Heart right ventricle (tissue), 16 donors: Measurements from ENCODE around the gene AQP11. TPM values are rescaled to one million over a fixed set of nuclear protein-coding genes. Genes with fewer than 3 reads are reported as not detected.

Source experiments
- ATAC-seq, 8 donors: fragments of 200-7000 bp; cut with Tn5 transposase; one replicate each; pipeline ENCODE4 v1.9.1; 2020; ENCODE audit warnings: mild to moderate bottlenecking in 8 of 8, moderate library complexity in 8 of 8, moderate number of reproducible peaks in 1 of 8
- DNase-seq, 2 donors: peaks; one replicate each; pipeline ENCODE4 v3.0.0-alpha.2; 2020
- H3K27ac ChIP-seq, 10 donors: fragments of 200-600 bp; sonication (generic) in 2 of 10; one replicate each; pipeline versions ENCODE4 v1.5.0 to v1.8.0; 2020 to 2022; ENCODE audit warnings: mild to moderate bottlenecking in 3 of 10
- H3K27me3 ChIP-seq, 7 donors: fragments of 200-600 bp; one replicate each; pipeline ENCODE4 v1.8.0; 2021 to 2022; ENCODE audit warnings: mild to moderate bottlenecking in 2 of 7
- H3K36me3 ChIP-seq, 9 donors: fragments of 200-600 bp; sonication (generic) in 1 of 9; one replicate each; pipeline versions ENCODE4 v1.5.0 to v1.8.0; 2020 to 2022; ENCODE audit warnings: mild to moderate bottlenecking in 2 of 9
- H3K4me1 ChIP-seq, 9 donors: fragments of 200-600 bp; sonication (generic) in 1 of 9; one replicate each; pipeline versions ENCODE4 v1.5.0 to v1.8.0; 2020 to 2022; ENCODE audit warnings: mild to moderate bottlenecking in 4 of 9
- H3K4me3 ChIP-seq, 10 donors: fragments of 200-600 bp; sonication (generic) in 2 of 10; one replicate each; pipeline versions ENCODE4 v1.5.0 to v1.8.0; 2020 to 2022; ENCODE audit warnings: mild to moderate bottlenecking in 7 of 10, moderate library complexity in 2 of 10
- H3K9me3 ChIP-seq, 11 donors: fragments of 200-600 bp in 10 of 11; sonication (generic) in 2 of 11; one replicate each; pipeline versions ENCODE4 v1.5.0 to v1.8.0; 2013 to 2022; ENCODE audit warnings: mild to moderate bottlenecking in 2 of 11, control low read depth in 1 of 11, moderate library complexity in 1 of 11
- WGBS, 2 donors: extraction: QIAGEN DNeasy Blood & Tissue Kit; methylation state at CpG; one replicate each; pipeline ENCODE4 v1.1.7; 2013; ENCODE audit warnings: inconsistent platforms in 1 of 2; 5-methylcytosine and 5-hydroxymethylcytosine counted together
- intact Hi-C, 10 donors: fragments of 100-400 bp; cut with DNase I; formaldehyde crosslinking; loops; one replicate each; pipeline versions ENCODE4 v1.11.1 to v1.14.2; 2022
- polyA plus RNA-seq, 2 donors: library from polyadenylated mRNA; stranded (reverse); fragments of 200-250 nt; gene quantifications; one replicate each; pipeline ENCODE4 v1.2.3, GENCODE V29; 2013
- total RNA-seq, 10 donors: library from RNA; stranded (reverse); fragmentation: NEBNext Ultra II Directional in 3 of 10; extraction: Animal tissue kit (Norgen Biotek cat#: 25700) in 3 of 10; gene quantifications; one replicate each; pipeline versions ENCODE4 v1.2.1 to v1.2.4, GENCODE V29; 2021 to 2023
- TF ChIP-seq, protein P1 (sequence below), 9 donors: fragments of 200-600 bp; sonication (generic) in 2 of 9; IDR thresholded peaks; one replicate each; pipeline versions ENCODE4 v1.5.0 to v1.8.0; 2021 to 2022; ENCODE audit warnings: antibody characterized with exemption in 9 of 9, mild to moderate bottlenecking in 5 of 9, moderate library complexity in 1 of 9
- donor health status: Arrhythmogenic right ventricular cardiomyopathy.
- donor health status: ischemic (EF 13 %, LVEDD 7.1; RV severe dilation, severe dysfunction).
- donor health status: healthy with polysubstance abuse.
- donor health status: DM: no; HTN: yes; CAD: no.
- donor health status: DM: no; HTN: no; CAD: no.
- donor health status: ischemic (EF 25% LVEDD 6.9; RV normal size, moderate dysfunction).
- donor health status: ischemic (EF 25% LVEDD 5.7; RV mildly dilated, moderate dysfunction).
- donor health status: healthy.
- donor health status: DM: yes; HTN: yes; CAD: no.
- donor health status: Ischemic cardiomyopathy.
- donor health status: ischemic (EF 35%, LVEDD 5.7; RV mildly dilated, moderate dysfunction).
- donor health status: nonischemic (EF 11% LVEDD 7.7; RV severe dilation, severe dysfunction).
- donor health status: DM: yes; HTN: yes; CAD: no.
- donor health status: PGD.
- donor health status: ischemic (EF 29% LVEDD 5.4; RV normal size, mild dysfunction).
- donor health status: nonischemic (EF 23%, LVEDD 6.1; RV moderate dilation, normal function).

Gene AQP11
- total and polyA plus RNA-seq, 12 donors = 0.22 to 2.1 (median 0.82) TPM

DNA sequence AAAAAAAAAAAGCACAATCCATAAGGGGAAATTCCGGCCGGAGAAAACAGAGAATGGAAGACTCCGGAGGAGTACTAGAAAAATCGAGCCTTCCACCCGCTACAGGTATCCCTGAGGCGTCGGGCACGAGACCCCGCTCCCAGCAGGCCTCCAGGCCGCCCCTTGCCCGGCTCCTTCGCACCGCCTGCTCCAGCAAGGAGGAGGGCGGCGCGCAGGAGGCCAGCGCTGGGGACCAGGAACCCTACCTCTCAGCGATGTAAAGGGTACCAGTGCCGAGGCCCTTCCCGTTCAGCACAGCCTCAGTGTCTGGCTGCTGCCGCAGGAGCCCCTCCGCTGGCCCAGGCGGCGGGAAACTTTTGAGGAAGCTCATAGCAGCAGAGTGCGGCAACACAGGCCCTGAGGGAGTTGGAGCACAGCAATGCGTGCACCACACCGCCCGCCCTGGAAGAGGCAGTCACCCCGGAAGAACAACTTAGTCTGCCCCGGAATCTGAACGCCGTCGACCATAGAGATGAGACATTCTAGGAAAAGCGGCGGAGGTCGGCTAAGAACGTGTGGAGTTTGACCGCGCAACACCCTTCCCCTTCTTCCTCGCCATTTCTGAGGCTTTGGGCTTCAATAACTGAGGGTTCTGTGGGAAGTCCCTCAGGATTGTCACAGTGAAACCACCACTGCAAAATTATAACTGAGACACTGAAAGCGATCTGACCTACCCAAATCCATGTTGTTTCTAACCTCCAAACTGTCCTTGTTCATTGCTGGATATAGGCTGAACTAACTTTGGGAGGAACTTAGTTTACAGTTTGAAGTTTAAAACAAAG, 47.8 kb downstream of the AQP11 start, which contains the start of gene CLNS1A:
Gene CLNS1A, minus strand, starts transcription at position 450 of the 821 bp plus-strand sequence. Its CDS starts 80 bp downstream, at position 370.
- 0% methylated on average over 41 of the region's 41 CpGs for WGBS, 2 donors
- intact Hi-C loops = loop anchor here in 2 of 10 donors (1.0 to 5.0 kb wide), 2 partner anchors 180 to 183 kb away; partner anchors contain the start of gene RSF1 (in 1 of the 2)
- H3K27ac ChIP-seq = peak within 1 kb of the TSS; percentile 67 to 94 (median 84)
- H3K9me3 ChIP-seq = peaks cover 0 to 8% (median 0%) of the 10 kb centered on the region in 11 donors
- DNase-seq (peak; percentile 81 to 89), ATAC-seq (peak; percentile 95 to 100 (median 99))
- TF ChIP-seq, protein P1, sequence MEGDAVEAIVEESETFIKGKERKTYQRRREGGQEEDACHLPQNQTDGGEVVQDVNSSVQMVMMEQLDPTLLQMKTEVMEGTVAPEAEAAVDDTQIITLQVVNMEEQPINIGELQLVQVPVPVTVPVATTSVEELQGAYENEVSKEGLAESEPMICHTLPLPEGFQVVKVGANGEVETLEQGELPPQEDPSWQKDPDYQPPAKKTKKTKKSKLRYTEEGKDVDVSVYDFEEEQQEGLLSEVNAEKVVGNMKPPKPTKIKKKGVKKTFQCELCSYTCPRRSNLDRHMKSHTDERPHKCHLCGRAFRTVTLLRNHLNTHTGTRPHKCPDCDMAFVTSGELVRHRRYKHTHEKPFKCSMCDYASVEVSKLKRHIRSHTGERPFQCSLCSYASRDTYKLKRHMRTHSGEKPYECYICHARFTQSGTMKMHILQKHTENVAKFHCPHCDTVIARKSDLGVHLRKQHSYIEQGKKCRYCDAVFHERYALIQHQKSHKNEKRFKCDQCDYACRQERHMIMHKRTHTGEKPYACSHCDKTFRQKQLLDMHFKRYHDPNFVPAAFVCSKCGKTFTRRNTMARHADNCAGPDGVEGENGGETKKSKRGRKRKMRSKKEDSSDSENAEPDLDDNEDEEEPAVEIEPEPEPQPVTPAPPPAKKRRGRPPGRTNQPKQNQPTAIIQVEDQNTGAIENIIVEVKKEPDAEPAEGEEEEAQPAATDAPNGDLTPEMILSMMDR (IDR thresholded peaks at IDR 0.05) = peak in 2 of 9 donors; percentile 5 to 8
- peaks cover 3 to 43% (median 18%) of the 10 kb centered on the region in 9 donors for H3K4me1 ChIP-seq
- H3K36me3 ChIP-seq = peaks cover 0 to 8% (median 0%) of the 10 kb centered on the region in 9 donors
- no peaks in the 10 kb centered on the region for H3K27me3 ChIP-seq
- H3K4me3 ChIP-seq = peak within 1 kb of the TSS; percentile 51 to 99 (median 90)

DNA sequence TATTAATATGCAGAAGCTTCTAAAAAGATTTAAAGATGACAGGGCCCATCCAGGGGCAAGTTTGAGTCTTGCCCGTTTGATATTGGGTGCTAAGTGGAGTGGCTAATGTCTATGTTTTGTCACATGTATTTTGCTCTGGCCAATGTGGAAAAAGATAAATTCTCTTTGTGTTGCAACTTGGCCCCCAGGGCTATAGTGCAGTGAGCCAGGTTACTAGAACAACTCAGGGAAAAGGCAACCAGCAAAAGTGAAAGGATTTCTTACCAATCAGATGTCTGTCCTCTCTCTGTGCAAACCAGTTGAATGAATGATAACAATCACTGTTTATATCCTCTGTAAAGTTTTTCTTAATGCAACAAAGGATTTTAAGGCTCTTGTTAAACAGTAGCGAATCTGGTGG, 52.5 kb downstream of the AQP11 start:
- TF ChIP-seq, protein P1 (IDR thresholded peaks at IDR 0.05) = no peak
- intact Hi-C loops = no loop called here
- Histone ChIP-seq H3K4me3 (no peak overlapping the region), H3K9me3 (peaks cover 0 to 8% (median 0%) of the 10 kb centered on the region in 11 donors), H3K4me1 (peaks cover 0 to 7% (median 4%) of the 10 kb centered on the region in 9 donors), H3K27ac (no peak overlapping the region), H3K27me3 (peaks cover 0 to 9% (median 0%) of the 10 kb centered on the region in 7 donors), H3K36me3 (no peaks in the 10 kb centered on the region)
- DNase-seq = no peak
- WGBS, 2 donors = 83 to 87% methylated on average over 2 of the region's 2 CpGs
- ATAC-seq = no peak

DNA sequence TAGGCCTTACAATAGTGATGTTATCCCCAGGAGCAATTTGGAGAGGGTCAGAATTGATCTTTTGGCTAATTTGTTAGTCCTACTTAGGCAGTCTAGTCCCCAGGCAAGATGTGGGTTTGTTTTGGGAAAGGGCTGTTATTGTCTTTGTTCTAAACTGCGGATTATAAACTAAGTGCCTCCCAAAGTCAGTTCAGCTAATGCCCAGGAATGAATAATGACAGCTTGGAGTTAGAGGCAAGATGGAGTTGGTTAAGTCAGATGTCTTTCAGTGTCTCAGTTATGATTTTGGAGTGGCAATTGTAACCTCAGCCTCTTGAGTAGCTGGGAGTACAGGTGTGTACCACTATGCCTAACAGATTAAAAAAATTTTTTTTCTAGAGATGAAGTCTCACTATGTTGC, 55.1 kb downstream of the AQP11 start:
- no peaks in the 10 kb centered on the region for H3K4me1 ChIP-seq
- no peak overlapping the region for H3K4me3 ChIP-seq
- peaks cover 0 to 13% (median 0%) of the 10 kb centered on the region in 7 donors for H3K27me3 ChIP-seq
- DNase-seq (no peak), ATAC-seq (no peak)
- H3K9me3 ChIP-seq = peaks cover 0 to 8% (median 0%) of the 10 kb centered on the region in 11 donors
- H3K27ac ChIP-seq = no peak overlapping the region
- intact Hi-C loops = no loop called here
- TF ChIP-seq, protein P1 (IDR thresholded peaks at IDR 0.05) = no peak
- no peaks in the 10 kb centered on the region for H3K36me3 ChIP-seq
- WGBS, 2 donors = 67 to 91% methylated on average over 1 of the region's 1 CpG

DNA sequence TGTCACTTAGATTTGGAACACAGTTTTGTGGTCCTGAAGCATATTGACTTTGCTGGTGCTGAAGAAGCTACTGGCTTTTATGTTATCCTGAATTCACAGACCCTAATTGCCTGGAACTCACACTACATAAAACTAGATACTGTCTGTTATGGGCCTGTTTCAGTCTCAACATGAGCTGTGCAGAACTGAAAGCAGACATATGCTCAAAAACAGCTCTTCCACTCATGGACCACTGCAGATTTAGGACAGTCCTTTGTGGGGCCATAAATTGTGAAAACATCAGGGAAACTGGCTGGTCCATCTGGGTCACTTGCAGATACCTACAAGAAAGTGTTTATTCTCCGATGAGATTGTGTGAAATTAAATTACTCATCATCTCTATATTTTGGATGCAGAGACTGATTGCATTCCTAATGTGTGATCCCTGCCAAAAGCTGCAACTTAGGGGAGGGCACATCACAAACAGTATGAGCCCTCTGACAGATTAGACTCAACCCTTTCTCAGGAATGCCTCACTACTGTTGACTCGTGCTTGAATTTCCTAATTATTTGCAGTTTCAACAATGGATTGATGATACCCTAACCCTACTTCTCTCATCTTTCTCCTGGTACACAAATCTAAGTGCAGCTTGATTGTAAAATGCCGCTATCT, 58.0 kb downstream of the AQP11 start:
- H3K4me1 ChIP-seq = no peaks in the 10 kb centered on the region
- no peak overlapping the region for H3K27ac ChIP-seq
- DNase-seq = no peak
- TF ChIP-seq, protein P1 (IDR thresholded peaks at IDR 0.05) = no peak
- H3K36me3 ChIP-seq = no peaks in the 10 kb centered on the region
- H3K9me3 ChIP-seq = no peaks in the 10 kb centered on the region
- peaks cover 0 to 13% (median 0%) of the 10 kb centered on the region in 7 donors for H3K27me3 ChIP-seq
- 72 to 77% methylated on average over 3 of the region's 3 CpGs for WGBS, 2 donors
- no peak for ATAC-seq
- no peak overlapping the region for H3K4me3 ChIP-seq
- intact Hi-C loops = no loop called here
